ENCODE results near the gene CDH23.

The CDH23 gene

GRCh38 chr10:71424496-71425194 is 27.9 kb downstream of the CDH23 start:
- no peak for DNase-seq (ENCODE audit: low read depth)

GRCh38 chr10:71426058-71426605 is 29.4 kb downstream of the CDH23 start:
- DNase-seq (ENCODE audit: low read depth), result no peak
- no peak overlapping the region for H3K4me3 ChIP-seq (ENCODE audit: low read depth, low read length)
- no peak for TF ChIP-seq CTCF (conservative IDR thresholded peaks at IDR 0.05; ENCODE audit: low read depth, low read length)

More at GRCh38 chr10:71424496-71425194, 27.9 kb downstream of the CDH23 start:
- no peak overlapping the region for H3K4me3 ChIP-seq (ENCODE audit: low read depth, low read length)
- no peak for TF ChIP-seq CTCF (conservative IDR thresholded peaks at IDR 0.05; ENCODE audit: low read depth, low read length)

GRCh38 chr10:71427246-71427645 is 30.5 kb downstream of the CDH23 start:
- DNase-seq (ENCODE audit: low read depth), result no peak
- no peak for TF ChIP-seq CTCF (conservative IDR thresholded peaks at IDR 0.05; ENCODE audit: low read depth, low read length)
- no peak overlapping the region for H3K4me3 ChIP-seq (ENCODE audit: low read depth, low read length)

- no peak for TF ChIP-seq CTCF (conservative IDR thresholded peaks at IDR 0.05; ENCODE audit: low read depth, low read length)
- no peak for DNase-seq (ENCODE audit: low read depth)
- H3K4me3 ChIP-seq (ENCODE audit: low read depth, low read length), result no peak overlapping the region
Observed at GRCh38 chr10:71429304-71429703, 32.6 kb downstream of the CDH23 start.

GRCh38 chr10:71429929-71430328 is 33.2 kb downstream of the CDH23 start:
- TF ChIP-seq CTCF (conservative IDR thresholded peaks at IDR 0.05; ENCODE audit: low read depth, low read length), result peak; percentile 18
- no peak overlapping the region for H3K4me3 ChIP-seq (ENCODE audit: low read depth, low read length)
- DNase-seq (ENCODE audit: low read depth), result no peak

GRCh38 chr10:71431239-71432100 is 34.8 kb downstream of the CDH23 start:
- peak; percentile 27 for TF ChIP-seq CTCF (conservative IDR thresholded peaks at IDR 0.05; ENCODE audit: low read depth, low read length)
- peak; percentile 23 for DNase-seq (ENCODE audit: low read depth)
- H3K4me3 ChIP-seq (ENCODE audit: low read depth, low read length), result no peak overlapping the region

Data from choroid plexus epithelial cell (primary cell).